Thyroid gland (tissue), 4 donors: ENCODE measurements around the gene ADARB2.

ENCODE experiments used
- POLR2A ChIP-seq, 2 donors: fragments of 450-650 bp; IDR thresholded peaks; one replicate each; pipeline ENCODE4 v1.6.1; 2017; ENCODE audit warnings: antibody characterized with exemption in 2 of 2, mild to moderate bottlenecking in 2 of 2, moderate library complexity in 1 of 2
- TF ChIP-seq, protein P1 (sequence below), 6 experiments: fragments of 200-600 bp in 3 of 6; fragments of 450-650 bp in 3 of 6; sonication (generic) in 3 of 6; IDR thresholded peaks; one replicate each; pipeline ENCODE4 v1.5.1; 2016 to 2019; ENCODE audit warnings: antibody characterized with exemption in 6 of 6, mild to moderate bottlenecking in 2 of 6, inconsistent platforms in 1 of 6, moderate library complexity in 1 of 6

DNA sequence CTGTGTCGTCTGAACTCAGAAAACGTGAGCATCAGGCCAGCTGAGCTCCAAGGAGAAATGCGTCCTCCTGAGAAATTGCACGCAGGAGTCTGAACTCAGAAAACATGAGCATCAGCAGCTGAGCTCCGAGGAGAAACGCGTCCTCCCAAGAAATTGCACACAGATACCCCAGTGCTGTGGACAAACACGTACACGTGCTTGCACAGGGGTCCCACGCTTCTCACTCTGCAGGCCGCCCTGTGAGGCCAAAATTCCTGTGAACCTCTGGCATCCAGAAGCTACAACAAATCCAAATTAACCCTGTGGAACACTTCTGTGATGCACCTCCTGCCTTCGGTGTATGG, 547.3 kb downstream of the ADARB2 start:
- TF ChIP-seq, protein P1, sequence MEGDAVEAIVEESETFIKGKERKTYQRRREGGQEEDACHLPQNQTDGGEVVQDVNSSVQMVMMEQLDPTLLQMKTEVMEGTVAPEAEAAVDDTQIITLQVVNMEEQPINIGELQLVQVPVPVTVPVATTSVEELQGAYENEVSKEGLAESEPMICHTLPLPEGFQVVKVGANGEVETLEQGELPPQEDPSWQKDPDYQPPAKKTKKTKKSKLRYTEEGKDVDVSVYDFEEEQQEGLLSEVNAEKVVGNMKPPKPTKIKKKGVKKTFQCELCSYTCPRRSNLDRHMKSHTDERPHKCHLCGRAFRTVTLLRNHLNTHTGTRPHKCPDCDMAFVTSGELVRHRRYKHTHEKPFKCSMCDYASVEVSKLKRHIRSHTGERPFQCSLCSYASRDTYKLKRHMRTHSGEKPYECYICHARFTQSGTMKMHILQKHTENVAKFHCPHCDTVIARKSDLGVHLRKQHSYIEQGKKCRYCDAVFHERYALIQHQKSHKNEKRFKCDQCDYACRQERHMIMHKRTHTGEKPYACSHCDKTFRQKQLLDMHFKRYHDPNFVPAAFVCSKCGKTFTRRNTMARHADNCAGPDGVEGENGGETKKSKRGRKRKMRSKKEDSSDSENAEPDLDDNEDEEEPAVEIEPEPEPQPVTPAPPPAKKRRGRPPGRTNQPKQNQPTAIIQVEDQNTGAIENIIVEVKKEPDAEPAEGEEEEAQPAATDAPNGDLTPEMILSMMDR (IDR thresholded peaks at IDR 0.05): no peak
- no peak for TF ChIP-seq POLR2A (IDR thresholded peaks at IDR 0.05)
